ENCODE results near the gene IRX4.

Gene IRX4

DNA sequence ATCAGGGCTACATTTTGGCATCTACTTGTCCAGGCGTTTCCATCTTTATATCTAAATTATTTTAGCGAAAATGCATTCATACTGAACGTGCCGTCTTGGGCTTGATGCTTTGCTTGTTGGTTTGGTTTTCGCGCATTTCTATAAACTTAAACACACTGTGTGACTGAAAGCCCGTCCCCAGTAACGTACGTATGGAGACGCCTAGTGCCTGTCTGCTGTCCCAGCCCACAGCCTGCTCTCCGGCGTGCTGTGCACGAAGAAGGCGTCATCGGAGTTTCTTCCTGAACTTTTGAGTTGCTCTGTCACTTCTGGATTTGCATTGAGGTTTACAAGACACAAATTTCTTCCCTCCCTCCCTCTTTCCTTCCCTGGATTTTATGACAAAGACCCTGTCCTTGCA lies 40.6 kb upstream of the IRX4 start:
- TF ChIP-seq ZNF70 (CRISPR knock-in tag; IDR thresholded peaks at IDR 0.05) (no peak), ZNF8 (CRISPR knock-in tag; IDR thresholded peaks at IDR 0.05) (no peak), TSHZ2 (CRISPR knock-in tag; IDR thresholded peaks at IDR 0.05) (no peak), TOX (CRISPR knock-in tag; IDR thresholded peaks at IDR 0.05; ENCODE audit: borderline replicate concordance) (no peak), BACH2 (CRISPR knock-in tag; IDR thresholded peaks at IDR 0.05; ENCODE audit: borderline replicate concordance) (no peak), ISL1 (CRISPR knock-in tag; IDR thresholded peaks at IDR 0.05) (no peak), ZNF565 (CRISPR knock-in tag; conservative IDR thresholded peaks at IDR 0.05; ENCODE audit: low read depth) (no peak), ZFP30 (CRISPR knock-in tag; IDR thresholded peaks at IDR 0.05) (no peak), SNAI2 (CRISPR knock-in tag; IDR thresholded peaks at IDR 0.05) (no peak), ARNTL (CRISPR knock-in tag; IDR thresholded peaks at IDR 0.05; ENCODE audit: borderline replicate concordance, low read depth) (no peak), CREB5 (CRISPR knock-in tag; IDR thresholded peaks at IDR 0.05; ENCODE audit: low read depth) (no peak), PPARA (CRISPR knock-in tag; IDR thresholded peaks at IDR 0.05; ENCODE audit: borderline replicate concordance) (no peak), PATZ1 (CRISPR knock-in tag; IDR thresholded peaks at IDR 0.05; ENCODE audit: borderline replicate concordance) (no peak), RARB (CRISPR knock-in tag; IDR thresholded peaks at IDR 0.05) (no peak), OSR1 (CRISPR knock-in tag; IDR thresholded peaks at IDR 0.05) (no peak), GLIS3 (CRISPR knock-in tag; IDR thresholded peaks at IDR 0.05) (no peak), ESRRG (CRISPR knock-in tag; IDR thresholded peaks at IDR 0.05) (no peak), TCF4 (CRISPR knock-in tag; IDR thresholded peaks at IDR 0.05; ENCODE audit: borderline replicate concordance) (no peak)
- TF ChIP-seq, protein P1, sequence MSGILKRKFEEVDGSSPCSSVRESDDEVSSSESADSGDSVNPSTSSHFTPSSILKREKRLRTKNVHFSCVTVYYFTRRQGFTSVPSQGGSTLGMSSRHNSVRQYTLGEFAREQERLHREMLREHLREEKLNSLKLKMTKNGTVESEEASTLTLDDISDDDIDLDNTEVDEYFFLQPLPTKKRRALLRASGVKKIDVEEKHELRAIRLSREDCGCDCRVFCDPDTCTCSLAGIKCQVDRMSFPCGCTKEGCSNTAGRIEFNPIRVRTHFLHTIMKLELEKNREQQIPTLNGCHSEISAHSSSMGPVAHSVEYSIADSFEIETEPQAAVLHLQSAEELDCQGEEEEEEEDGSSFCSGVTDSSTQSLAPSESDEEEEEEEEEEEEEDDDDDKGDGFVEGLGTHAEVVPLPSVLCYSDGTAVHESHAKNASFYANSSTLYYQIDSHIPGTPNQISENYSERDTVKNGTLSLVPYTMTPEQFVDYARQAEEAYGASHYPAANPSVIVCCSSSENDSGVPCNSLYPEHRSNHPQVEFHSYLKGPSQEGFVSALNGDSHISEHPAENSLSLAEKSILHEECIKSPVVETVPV (CRISPR knock-in tag; IDR thresholded peaks at IDR 0.05) = no peak
- ATAC-seq = no peak

- TF ChIP-seq ZNF8 (CRISPR knock-in tag; IDR thresholded peaks at IDR 0.05) (no peak), CREB5 (CRISPR knock-in tag; IDR thresholded peaks at IDR 0.05; ENCODE audit: low read depth) (no peak), ISL1 (CRISPR knock-in tag; IDR thresholded peaks at IDR 0.05) (no peak), GLIS3 (CRISPR knock-in tag; IDR thresholded peaks at IDR 0.05) (no peak), SNAI2 (CRISPR knock-in tag; IDR thresholded peaks at IDR 0.05) (no peak), BACH2 (CRISPR knock-in tag; IDR thresholded peaks at IDR 0.05; ENCODE audit: borderline replicate concordance) (no peak), POU6F1 (CRISPR knock-in tag; IDR thresholded peaks at IDR 0.05; ENCODE audit: borderline replicate concordance, low read depth) (no peak), RARB (CRISPR knock-in tag; IDR thresholded peaks at IDR 0.05) (no peak), ZNF70 (CRISPR knock-in tag; IDR thresholded peaks at IDR 0.05) (no peak), ZFP30 (CRISPR knock-in tag; IDR thresholded peaks at IDR 0.05) (no peak), ZFP3 (CRISPR knock-in tag; IDR thresholded peaks at IDR 0.05) (no peak), TOX (CRISPR knock-in tag; IDR thresholded peaks at IDR 0.05; ENCODE audit: borderline replicate concordance) (no peak), ARNTL (CRISPR knock-in tag; IDR thresholded peaks at IDR 0.05; ENCODE audit: borderline replicate concordance, low read depth) (no peak), TCF4 (CRISPR knock-in tag; IDR thresholded peaks at IDR 0.05; ENCODE audit: borderline replicate concordance) (no peak), OSR1 (CRISPR knock-in tag; IDR thresholded peaks at IDR 0.05) (no peak), PPARA (CRISPR knock-in tag; IDR thresholded peaks at IDR 0.05; ENCODE audit: borderline replicate concordance) (no peak), PATZ1 (CRISPR knock-in tag; IDR thresholded peaks at IDR 0.05; ENCODE audit: borderline replicate concordance) (no peak)
- TF ChIP-seq, protein P1 (CRISPR knock-in tag; IDR thresholded peaks at IDR 0.05) = no peak
- no peak for ATAC-seq
Measured at GRCh38 chr5:1921711-1922110, 39.0 kb upstream of the IRX4 start.
